Hepatocyte (in vitro differentiated cells): ENCODE data around the gene TTC17.

ENCODE experiments used
- CTCF ChIP-seq: fragments of 200-600 bp; sonication (generic); IDR thresholded peaks from 2 replicates; pipeline ENCODE4 v1.5.1; 2016; ENCODE audit warnings: antibody characterized with exemption, mild to moderate bottlenecking; ENCODE audit not compliant: poor library complexity
- EZH2 ChIP-seq: fragments of 200-600 bp; sonication (generic); IDR thresholded peaks from 2 replicates; pipeline ENCODE4 v1.6.1; 2016; ENCODE audit warnings: antibody characterized with exemption, mild to moderate bottlenecking, borderline replicate concordance

GRCh38 chr11:43503417-43503816, 144.7 kb downstream of the TTC17 start:
- TF ChIP-seq CTCF, result no peak
- no peak for TF ChIP-seq EZH2
